Stimulated activated naive CD4-positive, alpha-beta T cell (primary cell): ENCODE measurements around the gene RABGAP1L.
A peak's percentile ranks its signal among the peaks of the same experiment; 100 is the strongest.

Experiments
- DNase-seq, 6 experiments: peaks; one replicate each; lab custom pipeline; 2025; lab: John Stamatoyannopoulos, UW

The RABGAP1L gene

DNA sequence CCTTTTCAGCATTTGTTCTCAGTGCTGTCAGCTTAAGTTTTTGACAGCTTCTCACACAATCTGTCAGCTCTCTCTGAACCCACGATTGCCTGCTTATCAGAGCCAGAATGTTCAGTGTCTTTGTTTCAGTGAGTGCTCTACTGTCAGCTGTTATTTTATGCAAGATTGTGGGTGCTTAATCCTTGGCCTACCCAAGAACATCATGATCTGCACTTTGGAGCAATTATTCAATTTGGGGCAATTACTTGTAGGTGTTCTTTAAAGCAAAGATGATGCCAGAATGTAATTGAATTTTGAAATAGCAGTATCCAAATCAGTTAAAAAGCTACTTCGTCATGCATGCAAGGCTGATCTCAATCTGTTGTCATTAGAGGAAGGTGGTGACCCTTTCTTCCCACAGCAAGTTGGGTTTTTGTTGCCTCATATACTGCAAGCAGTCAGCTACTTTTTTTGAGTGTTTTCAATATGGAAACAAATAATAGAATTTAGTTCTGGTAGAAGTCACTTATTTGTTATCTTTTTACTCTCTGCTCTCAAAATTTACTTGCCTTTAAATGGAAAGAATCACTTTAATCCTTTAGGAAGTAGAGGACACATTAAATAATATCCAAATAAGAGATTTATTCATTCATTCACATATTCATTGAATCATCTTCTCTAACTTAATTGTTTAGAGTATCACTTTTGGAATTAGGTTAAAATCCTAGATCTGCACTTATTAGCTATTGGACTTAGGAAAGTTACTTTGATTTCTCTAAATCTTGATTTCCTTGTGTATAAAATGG is 586.9 kb downstream of the RABGAP1L start:
- no peak for DNase-seq

DNA sequence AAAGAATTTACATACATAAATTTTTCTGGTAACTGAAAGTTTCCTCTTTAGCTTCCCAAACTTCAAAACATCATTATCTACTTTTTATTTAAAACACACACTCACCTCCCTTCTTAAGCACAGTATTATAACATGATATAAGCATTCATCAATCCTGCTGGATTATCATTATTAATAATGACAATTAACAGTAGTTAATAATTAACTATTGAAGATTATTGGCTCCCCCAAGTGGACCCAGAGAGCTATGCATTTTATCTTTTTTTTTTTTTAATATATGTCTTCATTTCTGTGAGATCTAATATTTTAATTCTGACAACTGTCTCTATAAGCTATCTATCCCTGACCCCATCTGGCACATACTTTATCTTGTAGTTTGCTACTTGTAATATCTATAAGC is 588.3 kb downstream of the RABGAP1L start:
- DNase-seq = no peak

DNA sequence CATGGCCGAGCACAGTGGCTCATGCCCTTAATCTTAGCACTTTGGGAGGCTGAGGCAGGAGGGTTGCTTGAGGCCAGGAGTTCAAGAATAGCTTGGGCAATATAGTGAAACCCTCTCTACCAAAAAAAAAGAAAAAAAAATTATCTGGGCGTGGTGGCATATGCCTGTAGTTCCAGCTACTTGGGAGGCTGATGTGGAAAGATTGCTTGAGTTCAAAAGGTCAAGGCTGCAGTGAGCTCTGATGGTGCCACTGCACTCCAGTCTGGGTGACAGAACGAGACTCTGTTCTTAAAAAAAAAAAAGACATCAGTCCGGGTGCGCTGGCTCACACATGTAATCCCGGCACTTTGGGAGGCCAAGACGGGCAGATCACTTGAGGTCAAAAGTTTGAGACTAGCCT is 589.3 kb downstream of the RABGAP1L start:
- DNase-seq = no peak

DNA sequence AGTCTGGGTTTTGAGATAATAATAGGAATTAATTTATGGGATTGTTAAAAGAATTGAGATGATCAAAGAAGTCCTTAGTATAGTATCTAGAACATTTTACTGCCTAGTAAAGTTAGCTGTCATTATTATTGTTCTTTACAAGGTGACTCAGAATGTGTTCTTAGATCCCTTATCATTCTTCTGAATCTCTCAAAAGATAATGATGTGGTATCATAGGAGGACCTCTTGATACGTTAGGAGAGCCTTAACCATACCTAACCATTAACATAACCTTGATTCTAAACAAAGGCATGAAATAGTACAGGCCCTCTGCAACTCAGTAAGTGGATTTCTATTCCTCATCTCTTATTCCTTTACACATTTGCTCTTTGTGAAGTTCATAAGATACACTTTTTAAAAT is 593.8 kb downstream of the RABGAP1L start:
- no peak for DNase-seq

DNA sequence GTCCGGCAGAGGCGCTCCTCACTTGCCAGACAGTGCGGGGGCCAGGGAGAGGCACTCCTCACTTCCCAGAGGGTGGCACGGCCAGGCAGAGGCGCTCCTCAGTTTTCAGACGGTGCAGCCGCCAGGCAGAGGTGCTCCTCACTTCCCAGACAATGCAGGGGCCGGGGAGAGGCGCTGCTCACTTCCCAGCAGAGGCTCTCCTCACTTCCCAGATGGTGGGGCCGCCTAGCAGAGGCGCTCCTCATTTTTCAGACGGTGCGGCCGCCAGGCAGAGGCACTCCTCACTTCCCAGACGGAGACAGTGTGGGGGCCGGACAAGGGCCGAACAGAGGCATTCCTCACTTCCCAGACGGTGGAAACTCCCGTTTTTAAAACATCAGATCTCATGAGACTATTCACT is 602.0 kb downstream of the RABGAP1L start:
- no peak for DNase-seq

DNA sequence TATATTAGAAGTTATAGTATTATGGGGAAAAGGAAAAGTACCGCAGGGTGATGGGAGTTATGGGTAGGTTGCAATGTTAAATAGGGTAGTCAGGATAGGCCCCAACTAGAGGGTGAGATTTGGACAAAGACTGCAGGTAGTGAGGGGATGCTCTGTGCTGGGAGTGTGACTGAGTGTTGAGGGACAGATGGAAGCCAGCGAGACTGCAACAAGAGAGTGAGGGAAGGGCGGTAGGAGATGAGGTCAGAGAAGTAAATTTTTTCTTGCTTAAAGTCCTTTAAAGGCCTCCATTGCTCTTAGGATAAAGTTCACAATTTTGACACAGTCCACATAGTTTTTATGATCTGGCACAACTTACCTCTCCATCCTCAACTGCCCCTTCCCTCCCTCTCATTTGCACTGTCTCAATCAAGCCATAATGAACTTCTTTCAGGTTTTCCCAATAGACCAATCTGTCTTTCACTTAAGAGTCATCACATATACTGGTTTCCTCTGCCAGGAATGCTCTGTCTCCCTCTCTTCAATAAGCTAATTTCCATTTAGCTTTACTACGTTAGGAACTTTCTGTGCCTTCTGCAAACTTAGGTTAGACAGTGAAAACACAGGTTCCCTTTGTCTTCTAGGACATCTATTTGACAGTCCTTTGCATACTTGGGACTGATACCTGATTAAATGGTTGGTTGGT is 602.7 kb downstream of the RABGAP1L start:
- DNase-seq = no peak

DNA sequence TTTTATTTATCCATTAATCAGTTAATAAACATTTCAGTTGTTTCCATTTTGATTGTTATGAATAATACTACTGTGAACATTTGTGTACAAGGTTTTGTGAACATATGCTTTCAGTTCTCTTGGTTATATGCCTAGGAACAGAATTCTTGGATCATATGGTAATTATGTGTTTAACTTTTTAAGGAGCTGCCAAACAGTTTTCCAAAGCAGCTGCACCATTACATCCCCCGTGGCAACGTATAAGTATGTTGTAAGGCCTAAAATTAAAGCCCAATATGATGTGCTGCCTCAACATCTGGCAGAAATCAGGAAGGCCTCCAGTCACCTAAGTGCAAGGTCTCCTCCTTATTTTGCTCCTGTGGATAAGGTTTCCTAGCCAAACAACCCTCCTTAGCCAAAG is 604.9 kb downstream of the RABGAP1L start:
- DNase-seq = no peak

DNA sequence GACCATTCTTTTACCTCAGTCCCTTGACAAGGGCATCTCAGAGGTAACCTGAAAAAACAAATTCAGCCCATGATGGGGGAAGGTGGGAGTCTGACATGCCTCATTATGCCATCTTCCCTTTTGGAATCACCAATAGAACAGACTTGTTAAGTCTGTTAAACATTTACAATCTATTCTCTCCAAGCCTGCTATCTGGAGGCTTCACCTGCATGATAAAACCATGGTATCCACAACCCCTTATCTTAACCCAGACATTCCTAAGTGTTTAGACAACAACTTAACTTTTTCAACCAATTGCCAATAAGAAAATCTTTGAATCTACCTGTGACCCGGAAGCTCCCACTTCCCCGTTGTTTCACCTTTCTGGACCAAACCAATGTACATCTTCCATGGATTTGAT is 607.4 kb downstream of the RABGAP1L start:
- DNase-seq = no peak

DNA sequence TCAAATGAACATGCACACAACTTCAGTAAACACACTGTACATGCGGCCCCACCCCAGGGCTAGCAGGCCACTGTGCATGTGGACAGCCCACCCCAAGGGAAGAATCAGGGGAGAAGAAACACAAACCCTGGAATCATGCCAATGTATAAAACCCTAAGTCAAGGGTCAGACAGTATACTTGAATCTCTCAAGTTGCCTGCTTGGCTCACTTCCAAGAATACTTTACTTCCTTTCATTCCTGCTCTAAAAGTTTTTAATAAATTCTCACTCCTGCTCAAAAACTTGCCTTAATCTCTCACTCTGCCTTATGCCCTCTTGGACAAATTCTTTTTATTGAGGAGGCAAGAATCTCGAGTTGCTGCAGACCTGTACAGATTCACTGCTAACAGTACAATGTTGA is 609.2 kb downstream of the RABGAP1L start:
- no peak for DNase-seq

DNA sequence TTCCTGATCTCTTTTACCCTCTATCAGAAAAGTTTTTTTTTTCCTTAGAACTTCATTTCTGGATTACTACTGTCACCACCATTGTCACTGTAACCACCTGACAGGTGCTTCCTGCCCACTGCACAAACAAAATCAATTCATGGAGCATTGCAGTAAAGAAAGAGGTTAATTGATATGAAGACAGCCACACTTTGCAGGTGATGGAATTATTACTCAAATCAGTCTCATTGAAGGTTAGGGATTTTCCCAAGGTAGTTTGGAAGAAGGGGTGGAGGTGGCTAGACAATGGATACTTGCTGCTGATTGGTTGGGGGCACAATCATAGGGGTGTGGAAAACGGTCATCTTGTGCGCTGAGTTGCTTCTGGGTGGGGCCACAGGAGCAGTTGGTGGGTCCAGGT is 609.6 kb downstream of the RABGAP1L start:
- no peak for DNase-seq

DNA sequence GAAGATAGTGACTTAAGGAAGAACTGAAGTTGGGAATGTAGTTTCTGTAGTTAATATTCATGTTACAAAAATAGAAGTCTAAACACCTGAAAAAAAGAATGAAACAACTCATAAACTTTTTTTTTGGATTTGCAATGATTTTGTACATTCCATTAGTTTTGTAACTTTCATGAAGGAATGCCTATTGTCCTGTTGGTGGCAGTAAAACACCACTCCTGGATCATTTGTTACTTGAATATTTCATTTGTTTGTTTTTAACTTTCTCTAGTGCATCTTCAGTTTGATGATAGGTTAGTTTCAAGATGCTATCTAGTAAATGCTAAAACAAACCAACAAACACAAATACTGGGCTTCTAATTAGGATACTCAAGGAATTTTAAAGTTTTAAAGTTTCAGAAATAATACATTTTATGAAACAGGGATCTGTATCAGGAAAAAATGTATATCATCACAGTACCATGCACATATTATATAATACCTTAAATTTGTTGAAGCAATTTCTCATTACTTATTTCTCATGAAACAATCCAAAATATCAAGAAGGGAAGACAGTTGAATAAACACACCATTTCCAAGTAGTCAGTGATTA is 610.7 kb downstream of the RABGAP1L start:
- peak in 3 of 6 experiments; percentile 16 to 56 (median 46) for DNase-seq

DNA sequence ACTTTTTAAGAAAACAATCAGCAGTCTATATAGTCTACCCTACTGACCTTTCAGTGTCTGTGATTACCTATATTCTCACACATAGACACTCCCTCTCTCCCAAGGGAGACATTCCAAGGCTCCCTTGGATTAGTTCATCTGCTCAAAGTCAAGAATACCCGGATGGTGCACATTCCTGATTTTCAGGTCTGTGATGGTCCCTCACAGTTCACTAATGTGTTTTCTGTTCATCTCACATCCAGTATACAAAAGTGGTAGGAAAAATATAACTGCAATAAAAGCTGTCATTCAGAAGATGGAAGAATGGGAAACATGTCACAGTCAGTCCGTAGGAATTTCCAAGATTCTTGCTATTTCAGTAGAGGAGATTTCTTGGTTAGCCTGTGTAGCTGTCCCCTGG is 616.3 kb downstream of the RABGAP1L start:
- DNase-seq = no peak

DNA sequence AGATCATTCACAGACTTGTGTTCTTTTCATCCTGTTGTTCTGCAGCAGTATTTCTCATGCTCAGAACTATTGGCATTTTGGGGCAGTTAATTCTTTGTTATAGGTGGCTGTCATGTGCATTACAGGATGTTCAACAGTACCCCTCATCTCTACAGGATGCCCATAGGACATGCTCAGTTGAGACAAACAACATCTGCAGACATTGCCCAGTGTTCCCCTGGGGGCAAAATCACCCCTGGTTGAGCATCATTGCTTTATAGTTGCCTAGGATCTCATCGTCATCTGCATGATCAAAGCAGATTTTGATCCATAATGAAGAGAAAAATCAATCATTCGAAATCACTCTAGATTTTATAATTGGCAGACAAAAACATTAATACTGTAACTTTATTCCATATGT is 617.9 kb downstream of the RABGAP1L start:
- no peak for DNase-seq

DNA sequence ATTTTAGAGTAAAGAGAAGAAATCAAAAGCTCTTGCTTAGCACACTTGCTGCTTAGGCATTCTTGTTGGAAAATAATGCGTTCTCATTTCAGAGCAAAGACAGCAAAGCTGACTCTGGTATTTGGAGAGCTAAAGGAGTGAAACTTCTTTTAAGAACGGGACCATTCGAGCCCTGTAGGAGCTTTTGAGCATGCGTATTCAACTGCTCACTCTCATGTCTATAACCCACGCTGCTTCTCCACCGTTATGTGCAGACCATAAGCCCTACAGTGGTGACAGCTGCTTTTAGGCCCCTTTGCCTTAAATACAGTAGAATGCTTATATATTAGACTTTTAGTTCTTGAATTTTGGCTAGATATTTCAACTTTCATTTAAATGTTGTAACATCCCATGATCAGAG is 626.2 kb downstream of the RABGAP1L start:
- no peak for DNase-seq

DNA sequence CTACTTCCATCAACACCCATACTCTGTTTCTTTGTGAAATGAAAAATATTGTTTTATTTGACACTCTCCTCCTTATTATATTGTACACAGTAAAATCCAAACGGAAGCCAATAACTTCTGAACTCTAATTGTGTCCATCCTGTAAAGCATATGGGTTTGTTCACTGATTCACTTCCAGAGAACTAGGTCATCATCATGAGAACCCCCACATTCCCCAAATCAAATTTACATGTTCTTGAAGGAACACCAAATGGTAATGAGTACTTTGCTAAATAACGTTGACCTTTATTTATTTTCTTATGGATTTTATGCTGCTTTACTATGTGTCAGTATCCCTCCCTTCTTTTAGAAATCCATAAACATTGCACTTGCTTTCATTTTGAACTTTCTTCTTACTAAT is 627.0 kb downstream of the RABGAP1L start:
- DNase-seq = no peak

DNA sequence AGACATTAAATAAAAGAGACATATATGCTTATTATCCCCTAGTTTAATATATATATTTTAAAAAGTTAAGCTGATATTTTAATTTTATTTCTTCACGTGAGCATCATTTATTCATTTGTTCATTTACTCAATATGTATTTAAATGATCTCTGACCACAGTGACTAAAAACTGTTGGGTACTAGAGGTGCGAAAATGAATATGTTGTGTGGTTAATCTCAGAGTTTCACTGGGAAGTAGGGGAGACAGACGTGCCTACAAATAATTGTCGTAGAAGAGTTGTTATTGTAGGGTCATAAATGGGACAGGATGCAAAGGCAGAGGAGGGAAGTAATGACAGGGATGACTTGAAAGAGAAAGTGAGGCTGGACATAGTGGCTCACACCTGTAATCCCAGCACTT is 627.4 kb downstream of the RABGAP1L start:
- no peak for DNase-seq

DNA sequence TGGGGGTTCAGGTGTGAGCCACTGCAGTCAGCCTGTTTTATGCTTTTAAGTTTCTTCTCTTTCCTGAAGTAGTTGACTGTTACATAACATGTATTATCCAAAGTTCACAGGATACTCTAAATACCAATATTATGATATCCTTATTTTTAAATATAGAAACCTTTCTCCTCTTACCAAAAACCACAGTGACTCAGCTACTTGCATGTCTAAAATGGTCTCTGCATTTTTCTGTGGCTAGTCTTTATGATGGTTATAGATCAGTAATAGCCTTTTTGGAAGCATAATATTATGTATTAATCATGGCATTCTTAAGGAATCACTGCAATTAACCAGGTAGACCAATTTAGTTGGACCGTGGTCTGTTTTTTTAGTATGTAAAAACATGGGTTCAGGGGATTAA is 629.7 kb downstream of the RABGAP1L start:
- no peak for DNase-seq

DNA sequence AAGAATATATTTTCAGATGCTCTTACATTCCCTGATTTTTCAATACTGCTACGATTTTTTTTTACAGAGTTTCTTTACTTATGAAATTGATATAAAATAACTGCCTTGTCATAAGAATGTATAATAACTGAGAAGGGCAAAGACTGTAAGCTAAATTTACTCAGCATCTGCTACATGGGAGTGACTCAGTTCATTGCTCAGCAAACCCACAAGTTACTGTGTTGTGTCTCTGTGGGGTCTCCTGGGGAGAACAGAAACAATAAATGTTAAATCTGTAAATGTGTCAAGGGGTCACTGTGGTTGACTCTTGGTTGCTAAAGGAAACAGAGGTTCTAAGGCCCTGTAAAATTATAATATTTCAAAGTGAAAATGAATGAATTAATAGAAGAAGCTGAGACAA is 630.1 kb downstream of the RABGAP1L start:
- no peak for DNase-seq

DNA sequence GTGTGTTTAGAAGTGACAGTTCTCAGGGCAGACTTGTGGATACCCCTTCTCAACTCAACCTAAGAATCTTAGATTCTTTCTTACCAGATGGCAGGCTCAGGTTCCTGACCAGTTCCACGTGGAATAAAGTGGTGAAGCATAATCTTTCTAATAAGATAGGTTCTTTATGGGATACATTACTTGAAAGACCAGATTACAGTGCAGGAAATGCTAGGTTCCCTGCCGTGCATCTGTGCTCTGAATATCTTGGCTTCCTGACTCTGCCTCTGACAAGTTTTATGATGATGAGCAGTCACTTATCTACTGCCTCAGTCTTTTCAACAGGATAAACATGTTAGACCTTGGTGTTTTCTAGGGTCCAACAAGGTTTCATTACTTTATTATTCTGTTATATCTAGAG is 632.5 kb downstream of the RABGAP1L start:
- no peak for DNase-seq

DNA sequence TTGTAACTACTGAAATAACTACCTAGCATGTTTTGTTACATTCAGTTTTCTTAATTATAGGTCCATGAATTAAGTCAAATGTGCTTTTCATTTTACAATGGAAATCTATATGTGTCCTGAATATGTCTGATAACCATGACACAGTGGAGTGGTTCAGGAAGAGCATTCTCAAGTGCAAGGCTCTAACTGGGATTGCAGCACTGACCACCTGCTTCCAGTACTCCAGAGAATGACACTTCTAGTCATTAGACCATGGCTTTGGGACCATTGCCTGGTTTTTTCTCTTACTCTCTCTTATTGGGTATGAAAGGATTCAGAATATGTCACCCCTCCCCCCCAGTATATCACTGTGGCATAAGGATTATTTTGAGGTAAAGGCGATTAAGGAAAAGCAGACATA is 635.5 kb downstream of the RABGAP1L start:
- no peak for DNase-seq

DNA sequence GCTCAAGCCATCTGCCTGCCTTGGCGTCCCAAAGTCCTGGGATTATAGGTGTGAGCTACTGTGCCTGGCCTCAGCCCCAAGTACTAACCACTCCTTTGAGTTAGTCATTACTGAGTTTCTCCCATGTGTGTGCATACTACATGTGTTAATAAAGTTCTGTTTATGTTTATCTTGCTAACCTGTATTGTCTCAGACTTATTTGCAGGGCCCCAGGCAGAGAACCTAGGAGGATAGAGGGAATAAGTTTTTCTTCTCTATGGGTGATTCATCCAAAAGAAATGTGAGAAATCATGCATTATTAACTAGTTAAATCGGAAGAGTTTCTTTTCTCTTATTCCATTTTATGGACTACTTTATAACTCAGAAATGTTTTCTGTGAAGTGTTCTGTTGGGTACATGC is 636.5 kb downstream of the RABGAP1L start:
- no peak for DNase-seq

DNA sequence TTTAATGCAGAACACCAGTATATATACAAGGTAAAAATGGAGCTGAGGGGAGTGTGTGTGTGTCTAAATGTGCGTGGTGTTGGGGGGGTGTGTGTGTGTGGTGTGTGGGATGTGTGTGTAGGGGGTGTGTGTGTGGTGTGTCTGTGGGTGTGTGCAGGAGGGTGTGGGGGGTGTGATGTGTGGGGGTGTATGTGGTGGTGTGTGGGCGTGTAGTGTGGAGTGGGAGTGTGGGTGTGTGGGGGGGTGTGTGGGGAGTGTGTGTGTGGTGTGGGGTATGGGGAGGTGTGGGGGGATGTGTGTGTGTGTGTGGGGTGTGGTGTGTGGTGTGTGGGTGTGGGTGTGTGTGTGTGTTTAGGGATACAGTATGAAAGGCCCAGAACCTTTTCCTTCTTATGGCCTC is 638.1 kb downstream of the RABGAP1L start:
- no peak for DNase-seq

DNA sequence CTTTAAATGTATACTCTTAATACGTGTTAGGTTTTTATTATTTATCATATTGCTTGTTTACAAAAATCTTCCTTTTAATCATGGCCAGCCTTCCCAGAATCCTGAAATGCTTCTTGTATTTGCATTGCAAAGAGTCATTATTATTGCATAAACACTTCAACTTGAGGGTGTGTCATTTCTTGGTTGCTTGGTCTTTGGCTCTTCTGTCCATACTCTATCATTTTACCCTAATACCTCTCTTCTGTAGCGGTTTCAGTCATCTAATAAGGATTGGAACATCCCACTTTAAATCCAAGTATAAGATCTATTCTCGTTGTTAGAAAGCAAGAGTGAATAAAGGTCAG is 639.8 kb downstream of the RABGAP1L start:
- DNase-seq = no peak
